Mesodermal cell (in vitro differentiated cells): ENCODE data around the gene ZNF208.
"Not testable (repeated sequence)": the region's sequence is repeated elsewhere in the genome, so short reads cannot be mapped to it uniquely, and the experiment has no call there.

ENCODE experiments used
- H3K27ac ChIP-seq: 2 replicates; pipeline ENCODE4 v1.7.0; 2013; ENCODE audit warnings: mild to moderate bottlenecking, low read depth, low read length, moderate library complexity; ENCODE audit not compliant: severe bottlenecking
- H3K36me3 ChIP-seq: 2 replicates; pipeline ENCODE4 v1.7.1; 2013; ENCODE audit warnings: mild to moderate bottlenecking, low read length, moderate library complexity; ENCODE audit not compliant: control insufficient read depth, insufficient read depth
- H3K4me1 ChIP-seq: one replicate; pipeline ENCODE4 v1.7.1; 2013; ENCODE audit warnings: mild to moderate bottlenecking, low read length; ENCODE audit not compliant: insufficient read depth, control insufficient read depth, poor library complexity, severe bottlenecking
- H3K4me3 ChIP-seq: 2 replicates; pipeline ENCODE4 v1.7.0; 2013; ENCODE audit warnings: low read length, control low read depth, mild to moderate bottlenecking; ENCODE audit not compliant: insufficient read depth, poor library complexity, severe bottlenecking; ENCODE audit errors: extremely low read depth
- H3K9me3 ChIP-seq: 2 replicates; pipeline ENCODE4 v1.7.1; 2013; ENCODE audit warnings: mild to moderate bottlenecking, low read length, moderate library complexity; ENCODE audit not compliant: control insufficient read depth
- WGBS, 2 experiments: methylation state at CpG; one replicate each; pipeline ENCODE4 v1.1.5; 2013; ENCODE audit warnings: missing lambda C conversion rate in 2 of 2; ENCODE audit not compliant: insufficient coverage in 2 of 2; 5-methylcytosine and 5-hydroxymethylcytosine counted together

The ZNF208 gene

GRCh38 chr19:21890017-21890416, 120.7 kb downstream of the ZNF208 start:
- whole genome bisulfite sequencing, 2 experiments, result no CpG with 5 or more reads among the region's 9 CpGs
- H3K4me1 ChIP-seq, result not testable (repeated sequence)

GRCh38 chr19:21885516-21885915, 125.2 kb downstream of the ZNF208 start:
- not testable (repeated sequence) for H3K27ac ChIP-seq, H3K4me1 ChIP-seq, H3K36me3 ChIP-seq, H3K4me3 ChIP-seq
- WGBS, 2 experiments, result 49 to 71% methylated on average over 1 to 2 of the region's 2 CpGs
- peaks cover 28% of the 10 kb centered on the region for H3K9me3 ChIP-seq

More at GRCh38 chr19:21890017-21890416, 120.7 kb downstream of the ZNF208 start:
- not testable (repeated sequence) for H3K27ac ChIP-seq, H3K36me3 ChIP-seq, H3K4me3 ChIP-seq
- H3K9me3 ChIP-seq, result peaks cover 43% of the 10 kb centered on the region

- H3K4me1 ChIP-seq, H3K36me3 ChIP-seq, H3K4me3 ChIP-seq, H3K27ac ChIP-seq: not testable (repeated sequence)
- WGBS, 2 experiments, result 93 to 96% methylated on average over 4 to 6 of the region's 8 CpGs
- H3K9me3 ChIP-seq, result peaks cover 30% of the 10 kb centered on the region
Observed at GRCh38 chr19:21884786-21885185, 126.0 kb downstream of the ZNF208 start.

- Histone ChIP-seq H3K4me1 (no peaks in the 10 kb centered on the region), H3K4me3 (no peak overlapping the region), H3K36me3 (no peaks in the 10 kb centered on the region), H3K9me3 (peaks cover 43% of the 10 kb centered on the region), H3K27ac (no peak overlapping the region)
- 82 to 91% methylated on average over 9 to 10 of the region's 10 CpGs for WGBS, 2 experiments
Observed at GRCh38 chr19:21883516-21883915, 127.2 kb downstream of the ZNF208 start.
